Kidney epithelial cell (primary cell): Measurements from ENCODE around the gene ADAMTS6. TPM values are rescaled to one million over a fixed set of nuclear protein-coding genes. Genes with fewer than 3 reads are reported as not detected.

ENCODE experiments used
- DNase-seq: peaks from one replicate; pipeline ENCODE4 v3.0.0-alpha.2; 2010; ENCODE audit warnings: low read depth
- H3K27me3 ChIP-seq: 2 replicates; pipeline ENCODE4 v1.6.0; 2011; ENCODE audit warnings: low read length; ENCODE audit not compliant: control insufficient read depth, insufficient read depth
- H3K36me3 ChIP-seq: 2 replicates; pipeline ENCODE4 v1.5.1; 2011; ENCODE audit warnings: low read length; ENCODE audit not compliant: control insufficient read depth, insufficient read depth
- H3K4me3 ChIP-seq: 2 replicates; pipeline ENCODE4 v1.5.1; 2011; ENCODE audit warnings: low read depth, mild to moderate bottlenecking, control low read depth, low read length
- CTCF ChIP-seq: IDR thresholded peaks from 2 replicates; pipeline ENCODE4 v1.5.1; 2011; ENCODE audit warnings: mild to moderate bottlenecking, moderate library complexity, low read length, control low read depth, inconsistent platforms; ENCODE audit not compliant: insufficient read depth, poor library complexity, severe bottlenecking
- total RNA-seq: library from RNA; depleted of rRNA; stranded (reverse); fragments of >200 nt; gene quantifications from 2 replicates; pipeline ENCODE4 v1.2.3, GENCODE V29; 2015

Gene ADAMTS6
- total RNA-seq, 1 donor from 2014 or later = 15.3 TPM

DNA sequence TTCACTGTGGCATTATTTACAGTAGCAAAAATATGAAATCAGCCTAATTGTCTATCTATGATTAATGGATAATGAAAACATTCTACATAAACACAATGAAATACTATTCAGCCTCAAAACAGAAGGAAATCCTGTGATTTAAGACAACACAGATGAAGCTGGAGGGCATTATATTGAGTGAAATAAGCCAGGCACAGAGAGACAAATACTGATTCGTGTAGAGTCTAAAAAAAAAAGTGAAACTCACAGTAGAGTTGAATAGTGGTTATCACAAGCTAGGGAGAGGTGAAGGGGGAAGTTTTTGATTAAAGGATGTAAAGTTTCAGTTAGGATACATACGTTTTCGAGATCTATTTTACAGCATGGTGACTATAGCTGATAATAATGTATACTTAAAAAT lies 122.2 kb downstream of the ADAMTS6 start:
- no peak for DNase-seq
- Histone ChIP-seq H3K36me3 (no peaks in the 10 kb centered on the region), H3K4me3 (no peak overlapping the region), H3K27me3 (no peaks in the 10 kb centered on the region)
- no peak for TF ChIP-seq CTCF

DNA sequence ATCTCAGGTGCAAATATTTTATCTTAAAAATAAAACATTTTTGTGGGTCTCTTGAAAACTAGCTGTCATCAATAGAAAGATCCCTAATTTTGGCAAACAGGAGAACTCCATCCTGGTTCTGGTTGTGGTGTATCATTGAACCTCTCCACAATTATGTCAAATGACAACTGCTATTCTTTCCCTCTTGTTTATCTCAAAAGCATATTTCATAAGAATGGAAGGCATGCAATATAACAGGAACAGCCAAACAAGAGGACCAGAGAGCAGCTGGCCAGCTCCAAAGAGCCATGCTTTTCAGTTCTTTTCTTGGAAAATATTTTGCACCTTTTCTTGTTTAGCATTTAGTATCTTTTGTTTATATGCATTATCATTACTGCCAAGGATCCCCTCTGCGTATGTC lies 125.4 kb downstream of the ADAMTS6 start:
- no peaks in the 10 kb centered on the region for H3K36me3 ChIP-seq
- no peak for TF ChIP-seq CTCF
- no peak overlapping the region for H3K4me3 ChIP-seq
- DNase-seq = no peak
- H3K27me3 ChIP-seq = no peaks in the 10 kb centered on the region

GRCh38 chr5:65355301-65355700 lies 126.4 kb downstream of the ADAMTS6 start:
- no peak for DNase-seq
- H3K4me3 ChIP-seq = no peak overlapping the region
- TF ChIP-seq CTCF = no peak
- no peaks in the 10 kb centered on the region for H3K27me3 ChIP-seq
- H3K36me3 ChIP-seq = no peaks in the 10 kb centered on the region

DNA sequence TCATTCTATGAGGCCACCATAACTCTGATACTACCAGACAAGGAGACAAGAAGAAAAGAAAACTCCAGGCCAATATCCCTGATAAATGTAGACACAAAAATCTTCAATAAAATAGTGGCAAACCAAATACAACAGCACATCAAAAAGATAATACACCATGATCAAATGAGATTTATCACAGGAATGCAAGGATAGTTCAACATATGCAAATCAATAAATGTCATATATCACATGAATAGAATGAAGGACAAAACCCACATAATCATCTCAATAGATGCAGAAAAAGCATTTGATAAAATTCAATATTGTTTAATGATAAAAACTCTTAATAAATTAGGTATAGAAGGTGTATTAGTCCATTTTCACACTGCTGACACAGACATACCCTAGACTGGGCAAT lies 139.9 kb downstream of the ADAMTS6 start:
- Histone ChIP-seq H3K36me3 (no peaks in the 10 kb centered on the region), H3K4me3 (no peak overlapping the region), H3K27me3 (no peaks in the 10 kb centered on the region)
- DNase-seq = no peak
- no peak for TF ChIP-seq CTCF

DNA sequence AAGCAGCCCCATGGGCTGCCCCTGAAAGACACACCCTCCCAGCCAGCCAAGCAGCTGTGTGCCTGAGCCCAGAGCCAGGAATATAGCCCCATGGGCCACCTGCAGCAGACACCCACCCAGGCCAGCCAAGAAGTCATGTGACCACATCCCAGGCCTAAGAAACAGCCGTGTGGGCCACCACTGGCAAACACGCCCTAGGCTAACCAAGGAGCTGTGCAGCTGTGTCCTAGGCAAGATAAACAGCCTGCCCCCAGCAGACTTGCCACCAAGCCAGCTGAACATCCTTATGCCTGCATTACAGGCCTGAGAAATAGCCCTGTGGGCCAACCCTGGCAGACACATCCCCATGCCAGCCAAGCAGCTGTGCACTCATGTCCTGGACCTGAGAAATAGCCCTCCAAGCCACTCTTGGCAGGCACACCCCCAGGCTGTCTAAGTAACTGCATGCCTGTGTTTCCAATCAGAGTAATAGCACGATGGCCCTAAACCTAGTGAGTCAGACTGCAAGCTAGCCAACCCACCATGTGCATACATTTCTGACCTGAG lies 143.0 kb downstream of the ADAMTS6 start:
- Histone ChIP-seq H3K36me3 (no peaks in the 10 kb centered on the region), H3K4me3 (no peak overlapping the region), H3K27me3 (no peaks in the 10 kb centered on the region)
- DNase-seq = no peak
- no peak for TF ChIP-seq CTCF

DNA sequence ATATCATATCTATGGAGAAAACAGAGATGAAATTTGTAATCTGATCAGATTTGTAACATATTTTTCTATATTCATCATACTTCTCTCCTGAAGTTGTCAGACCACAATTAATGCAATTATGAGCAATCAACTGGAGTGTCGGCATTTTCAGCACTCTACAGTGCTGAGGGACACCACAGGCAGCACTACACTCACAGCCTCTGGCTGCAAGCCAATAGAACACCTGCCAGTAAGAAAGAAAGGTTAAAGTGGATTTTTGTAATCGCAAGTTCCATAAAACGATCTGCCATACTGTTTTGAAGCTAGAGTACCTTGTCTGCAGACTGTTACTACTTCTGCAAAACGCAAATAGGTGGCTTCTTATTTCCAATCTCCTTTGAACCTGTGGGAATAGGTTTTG lies 147.6 kb downstream of the ADAMTS6 start:
- Histone ChIP-seq H3K36me3 (no peaks in the 10 kb centered on the region), H3K27me3 (no peaks in the 10 kb centered on the region), H3K4me3 (no peak overlapping the region)
- DNase-seq = no peak
- no peak for TF ChIP-seq CTCF
